AG20443 (cell line): ENCODE measurements around the gene C4orf46.

Source experiments
- DNase-seq: peaks from one replicate; pipeline ENCODE4 v3.0.0; 2012; ENCODE audit warnings: low spot score, mixed read lengths

C4orf46 gene

DNA sequence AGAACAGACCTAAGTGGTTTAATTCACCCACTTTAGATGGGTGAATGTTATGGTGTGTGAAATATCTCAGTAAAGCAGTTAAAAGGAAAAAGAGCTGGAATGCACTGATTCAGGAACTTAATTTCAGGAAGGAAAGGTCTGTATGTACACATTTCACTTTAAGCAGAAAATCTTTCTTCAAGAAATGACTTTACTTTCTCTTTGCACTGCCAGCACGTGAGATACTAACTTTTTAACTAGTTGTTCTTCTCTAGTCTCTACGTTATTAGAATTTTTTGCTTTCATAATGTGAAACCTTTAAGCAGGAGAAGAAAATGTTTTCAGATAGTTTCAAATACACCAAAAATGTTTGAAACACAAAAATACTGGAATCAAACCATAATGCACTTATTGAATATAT lies 18.8 kb downstream of the C4orf46 start:
- no peak for DNase-seq

DNA sequence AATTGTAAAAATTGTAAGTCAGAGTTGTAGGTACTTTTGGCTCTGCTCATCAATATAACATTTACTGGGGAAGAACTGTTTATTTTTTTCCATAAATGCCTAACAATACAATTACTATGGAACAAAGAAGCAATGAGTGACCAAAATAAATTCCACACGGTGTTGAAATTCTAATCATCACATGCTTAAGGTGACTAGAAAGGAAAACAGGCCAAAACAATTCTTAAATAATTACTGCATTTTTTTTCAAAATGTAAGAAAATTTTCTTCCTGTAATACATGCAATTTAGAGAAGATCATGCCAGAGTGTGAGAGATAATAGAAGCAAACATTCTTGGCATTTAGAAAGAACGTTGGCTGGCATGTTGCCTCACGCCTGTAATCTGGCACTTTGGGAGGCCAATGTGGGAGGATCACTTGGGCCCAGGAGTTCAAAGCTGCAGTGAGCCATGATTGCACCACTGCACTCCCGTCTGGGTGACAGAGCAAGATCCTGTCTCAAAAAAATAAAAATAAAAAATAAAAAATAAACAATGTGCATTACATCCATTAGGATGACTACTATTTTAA lies 22.5 kb downstream of the C4orf46 start:
- peak; percentile 33 for DNase-seq

DNA sequence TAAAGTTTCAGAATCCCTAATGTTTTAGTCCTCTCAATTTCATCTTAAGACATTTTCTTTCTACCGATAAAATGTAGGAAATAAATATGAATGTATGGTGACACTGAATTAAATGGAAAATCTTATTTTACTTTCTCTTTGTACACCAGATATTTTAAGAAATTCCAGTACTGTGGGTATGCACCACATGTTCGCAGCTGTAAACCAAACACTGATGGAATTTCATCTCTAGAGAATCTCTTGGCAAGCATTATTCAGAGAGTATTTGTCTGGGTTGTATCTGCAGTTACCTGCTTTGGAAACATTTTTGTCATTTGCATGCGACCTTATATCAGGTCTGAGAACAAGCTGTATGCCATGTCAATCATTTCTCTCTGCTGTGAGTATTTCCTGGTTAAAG lies 26.9 kb downstream of the C4orf46 start:
- DNase-seq = peak; percentile 14

DNA sequence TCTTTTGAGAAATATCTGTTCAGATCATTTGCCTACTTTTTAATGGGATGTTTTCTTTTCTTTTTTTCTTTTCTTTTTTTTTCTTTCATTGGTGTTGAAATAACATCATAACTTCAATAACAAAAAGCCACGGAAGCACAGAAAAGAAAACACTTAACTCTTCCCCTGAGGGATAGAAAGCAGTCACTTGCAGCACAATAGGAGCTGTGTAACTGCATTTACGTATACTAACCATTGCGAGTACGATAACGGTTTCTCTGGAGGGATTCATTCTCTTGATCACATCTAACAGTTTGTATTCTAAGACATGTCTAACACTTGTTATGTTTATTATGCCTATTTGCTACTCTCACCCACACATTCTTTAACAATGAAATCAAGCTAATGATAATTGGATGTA lies 27.3 kb downstream of the C4orf46 start:
- no peak for DNase-seq

DNA sequence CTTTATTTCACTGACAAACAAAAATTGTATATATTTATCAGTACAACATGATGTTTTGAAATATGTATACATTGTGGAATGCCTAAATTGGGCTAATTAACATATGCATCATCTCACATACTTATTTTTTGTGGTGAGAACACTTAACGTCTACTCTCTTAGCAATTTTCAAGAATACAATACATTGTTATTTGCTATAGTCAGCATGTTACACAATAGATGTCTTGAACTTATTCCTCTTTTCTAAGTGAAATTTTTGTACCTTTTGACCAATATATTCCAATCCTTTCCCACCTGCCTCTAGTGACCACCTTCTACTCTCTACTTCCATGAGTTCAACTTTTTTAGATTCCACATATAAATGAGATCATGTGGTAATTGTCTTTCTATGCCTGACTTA lies 35.1 kb downstream of the C4orf46 start:
- DNase-seq = no peak

DNA sequence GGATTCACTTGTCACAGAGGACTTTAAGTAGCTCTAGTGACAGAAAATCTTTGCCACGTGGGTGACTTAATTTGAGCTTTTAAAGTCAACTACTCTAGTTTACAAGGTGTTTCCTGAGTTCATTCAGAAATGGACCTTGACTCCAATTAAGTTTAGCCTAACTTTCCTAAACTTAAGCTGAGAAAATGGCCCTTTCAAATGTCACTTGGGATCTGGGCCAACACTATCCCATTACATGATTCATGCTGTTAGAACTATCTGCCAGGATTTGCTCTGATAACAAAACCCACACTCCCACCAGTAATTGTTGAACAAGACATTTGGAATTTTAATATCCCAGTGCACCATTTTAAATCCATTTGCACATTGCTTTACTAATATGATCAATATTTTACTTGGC lies 40.8 kb downstream of the C4orf46 start:
- peak; percentile 14 for DNase-seq

DNA sequence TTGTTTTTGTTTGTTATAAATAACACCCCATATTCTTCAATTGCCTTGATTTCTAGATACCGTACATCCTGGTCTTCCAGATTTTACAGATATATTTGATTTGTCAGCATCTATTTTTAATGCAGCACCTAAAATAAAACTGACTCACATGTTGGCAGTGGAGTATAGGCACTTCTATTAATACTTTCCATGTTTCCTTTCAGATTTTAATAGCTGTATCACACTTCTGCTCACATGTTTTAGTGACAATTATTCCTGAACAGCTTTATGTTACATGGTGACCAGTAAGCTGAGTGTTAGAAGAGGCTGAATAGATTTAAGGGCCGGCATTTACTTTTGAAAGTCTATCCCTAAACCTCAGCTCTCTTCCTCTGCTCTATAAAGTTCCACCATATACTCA lies 46.1 kb downstream of the C4orf46 start:
- no peak for DNase-seq

DNA sequence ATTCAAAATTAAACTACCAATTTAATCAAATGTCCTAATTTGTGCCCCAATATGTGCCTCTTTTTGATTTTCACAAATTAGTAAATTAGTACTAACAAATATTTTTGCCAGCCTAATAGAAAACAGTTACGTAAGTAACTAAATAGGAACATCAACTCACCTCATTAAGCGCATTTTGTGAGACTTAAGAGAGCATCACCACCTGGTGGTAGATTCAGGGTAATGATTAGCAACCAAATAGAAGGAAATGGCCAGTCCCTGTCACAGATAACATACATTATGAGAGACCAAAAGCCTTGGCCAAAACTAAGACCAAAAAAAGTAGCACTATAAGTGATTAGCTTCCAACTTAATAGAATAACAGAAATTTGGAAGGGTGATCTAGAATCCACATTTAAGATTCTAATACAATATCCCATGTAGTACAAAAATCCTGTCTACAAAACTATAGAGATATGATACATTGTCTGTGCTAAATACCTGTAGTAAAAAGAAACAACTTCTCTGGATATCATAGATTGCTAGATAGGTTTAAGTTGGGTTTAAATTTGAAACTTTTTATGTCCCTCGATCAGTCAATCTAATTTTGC lies 46.7 kb downstream of the C4orf46 start:
- peak; percentile 34 for DNase-seq

DNA sequence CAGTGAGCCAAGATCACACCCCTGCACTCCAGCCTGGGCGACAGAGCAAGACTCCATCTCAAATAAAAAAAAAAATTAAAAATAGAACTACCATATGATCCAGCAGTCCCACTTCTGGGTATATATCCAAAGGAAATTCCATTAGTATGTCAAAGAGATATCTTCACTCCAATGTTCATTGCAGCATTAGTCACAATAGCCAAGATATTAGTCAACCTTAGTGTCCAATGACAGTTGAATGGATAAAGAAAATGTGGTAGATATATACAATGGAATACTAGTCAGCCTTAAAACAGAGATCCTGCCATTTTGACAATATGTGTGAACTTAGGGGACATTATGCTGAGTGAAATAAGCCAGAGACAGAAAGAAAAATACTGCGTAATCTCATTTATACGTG lies 49.4 kb downstream of the C4orf46 start:
- DNase-seq = no peak

DNA sequence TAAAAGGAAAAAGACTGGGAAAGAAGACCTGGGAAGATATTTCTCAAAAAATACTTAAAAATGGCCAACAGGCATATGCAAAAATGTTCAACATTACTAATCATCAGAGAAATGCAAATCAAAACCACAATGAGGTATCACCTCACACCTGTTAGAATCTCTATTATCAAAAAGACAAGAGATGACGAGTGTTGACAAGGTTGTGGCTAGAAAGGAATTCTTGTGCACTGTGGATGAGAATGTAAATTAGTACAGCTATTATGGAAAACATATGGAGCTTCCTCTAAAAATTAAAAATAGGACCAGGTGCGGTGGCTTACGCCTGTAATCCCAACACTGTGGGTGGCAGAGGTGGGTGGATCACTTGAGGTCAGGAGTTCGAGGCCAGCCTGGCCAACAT lies 50.0 kb downstream of the C4orf46 start:
- DNase-seq = no peak

DNA sequence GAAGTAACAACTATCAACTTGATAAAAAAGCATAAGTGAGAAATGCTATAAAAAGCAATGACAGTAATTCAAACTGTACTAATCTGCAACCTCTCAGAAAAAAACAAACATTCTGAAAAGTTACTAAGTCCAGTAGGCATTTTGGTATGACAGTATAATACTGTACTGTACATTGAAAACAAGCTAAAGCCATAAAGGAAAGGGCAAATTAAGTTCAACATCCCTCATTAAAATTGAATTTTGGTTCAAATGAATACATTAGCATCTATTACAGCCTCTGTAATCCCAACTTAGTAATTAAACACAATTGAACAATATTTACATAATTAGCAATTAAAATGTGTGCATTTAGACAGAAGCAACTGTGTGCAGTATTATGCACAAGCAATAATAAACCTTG lies 53.7 kb downstream of the C4orf46 start:
- no peak for DNase-seq
